CD14-positive monocyte (primary cell): ENCODE measurements around the gene LY86. TPM values are rescaled to one million over a fixed set of nuclear protein-coding genes. Genes with fewer than 3 reads are reported as not detected.

Experiments used
- DNase-seq, 3 donors: peaks; one replicate each; pipeline ENCODE4 v3.0.0-alpha.2; 2011 to 2022
- H2AFZ ChIP-seq: 2 replicates; pipeline ENCODE4 v1.6.0; 2012; ENCODE audit warnings: mild to moderate bottlenecking, low read depth, low read length, inconsistent platforms; ENCODE audit not compliant: insufficient read depth, poor library complexity, severe bottlenecking
- H3K27ac ChIP-seq, 2 donors: 1 replicate in 1 of 2; 2 replicates in 1 of 2; pipeline ENCODE4 v1.5.1; 2012 to 2013; ENCODE audit warnings: low read length in 2 of 2, control low read depth in 1 of 2, inconsistent platforms in 1 of 2, low read depth in 1 of 2, mild to moderate bottlenecking in 1 of 2
- H3K27me3 ChIP-seq, 2 donors: one replicate each; pipeline versions ENCODE4 v1.6.0 to v1.6.1; 2011 to 2013; ENCODE audit warnings: low read length in 2 of 2; ENCODE audit not compliant: control insufficient read depth in 2 of 2, insufficient read depth in 2 of 2
- H3K36me3 ChIP-seq, 2 donors: replicated peaks in 1 of 2; 1 replicate in 1 of 2; 2 replicates in 1 of 2; pipeline versions ENCODE4 v1.5.1 to v1.6.1; 2012 to 2013; ENCODE audit warnings: low read length in 2 of 2, control low read depth in 1 of 2, inconsistent platforms in 1 of 2, mild to moderate bottlenecking in 1 of 2; ENCODE audit not compliant: insufficient read depth in 2 of 2, control insufficient read depth in 1 of 2
- H3K4me1 ChIP-seq, 2 donors: 1 replicate in 1 of 2; 2 replicates in 1 of 2; pipeline versions ENCODE4 v1.5.1 to v1.6.1; 2012 to 2013; ENCODE audit warnings: low read length in 2 of 2, control low read depth in 1 of 2, inconsistent platforms in 1 of 2, mild to moderate bottlenecking in 1 of 2, moderate library complexity in 1 of 2; ENCODE audit not compliant: insufficient read depth in 2 of 2, control insufficient read depth in 1 of 2
- H3K4me2 ChIP-seq: replicated peaks from 2 replicates; pipeline ENCODE3; 2012; ENCODE audit warnings: low read length, moderate library complexity, mild to moderate bottlenecking; ENCODE audit not compliant: poor library complexity, severe bottlenecking; ENCODE audit errors: extremely low read depth
- H3K4me3 ChIP-seq, 3 experiments: fragments of 200-600 bp in 1 of 3; sonication (generic) in 1 of 3; replicated peaks in 1 of 3; 1 replicate in 2 of 3; 2 replicates in 1 of 3; pipeline ENCODE4 v1.5.1; 2011 to 2013; ENCODE audit warnings: low read length in 3 of 3, mild to moderate bottlenecking in 3 of 3, control low read depth in 2 of 3, low read depth in 2 of 3, inconsistent platforms in 1 of 3, moderate library complexity in 1 of 3
- H3K79me2 ChIP-seq: 2 replicates; pipeline ENCODE4 v1.6.0; 2012; ENCODE audit warnings: mild to moderate bottlenecking, control low read depth, inconsistent platforms, low read length, moderate library complexity; ENCODE audit not compliant: insufficient read depth
- H3K9ac ChIP-seq: 2 replicates; pipeline ENCODE4 v1.6.0; 2017; ENCODE audit warnings: low read length, mild to moderate bottlenecking; ENCODE audit not compliant: insufficient read depth, poor library complexity, severe bottlenecking
- H3K9me3 ChIP-seq, 2 donors: replicated peaks in 1 of 2; 1 replicate in 1 of 2; 2 replicates in 1 of 2; pipeline versions ENCODE4 v1.5.1 to v1.6.1; 2012 to 2013; ENCODE audit warnings: low read length in 2 of 2, control low read depth in 1 of 2; ENCODE audit not compliant: control insufficient read depth in 1 of 2, insufficient read depth in 1 of 2
- H4K20me1 ChIP-seq: 2 replicates; pipeline ENCODE4 v1.6.0; 2012; ENCODE audit warnings: mild to moderate bottlenecking, low read length, control low read depth, moderate library complexity; ENCODE audit not compliant: insufficient read depth
- H3K27ac Mint-ChIP-seq, 7 donors: one replicate each; pipeline ENCODE4 v1.8.0; 2020; ENCODE audit warnings: mild to moderate bottlenecking in 7 of 7, mixed read lengths in 7 of 7, moderate library complexity in 6 of 7, inconsistent platforms in 2 of 7
- H3K27me3 Mint-ChIP-seq, 3 donors: one replicate each; pipeline ENCODE4 v1.8.0; 2021 to 2022; ENCODE audit warnings: low read depth in 3 of 3, mild to moderate bottlenecking in 3 of 3, mixed read lengths in 3 of 3, moderate library complexity in 3 of 3, inconsistent platforms in 1 of 3
- H3K36me3 Mint-ChIP-seq, 2 donors: one replicate each; pipeline ENCODE4 v1.8.0; 2020; ENCODE audit warnings: mixed read lengths in 2 of 2, inconsistent platforms in 1 of 2, mild to moderate bottlenecking in 1 of 2
- H3K4me1 Mint-ChIP-seq: one replicate; pipeline ENCODE4 v1.8.0; 2020; ENCODE audit warnings: mild to moderate bottlenecking, mixed read lengths
- H3K4me3 Mint-ChIP-seq, 2 donors: one replicate each; pipeline ENCODE4 v1.8.0; 2020; ENCODE audit warnings: mild to moderate bottlenecking in 2 of 2, mixed read lengths in 2 of 2, moderate library complexity in 1 of 2
- H3K9me3 Mint-ChIP-seq, 7 donors: one replicate each; pipeline ENCODE4 v1.8.0; 2020 to 2022; ENCODE audit warnings: mixed read lengths in 7 of 7, mild to moderate bottlenecking in 6 of 7, moderate library complexity in 6 of 7, inconsistent platforms in 2 of 7
- CTCF ChIP-seq: fragments of 200-600 bp; IDR thresholded peaks from one replicate; pipeline ENCODE4 v1.8.0; 2022; ENCODE audit warnings: antibody characterized with exemption, mild to moderate bottlenecking
- WGBS: methylation state at CpG from one replicate; pipeline ENCODE4 v1.1.5; 2013; ENCODE audit warnings: missing lambda C conversion rate; ENCODE audit not compliant: insufficient coverage; 5-methylcytosine and 5-hydroxymethylcytosine counted together
- intact Hi-C, 2 donors: fragments of 100-400 bp; cut with micrococcal nuclease; formaldehyde crosslinking; loops; one replicate each; pipeline versions ENCODE4 v1.15.0 to v1.15.1; 2023
- polyA plus RNA-seq, 3 donors: library from polyadenylated mRNA; depleted of rRNA in 1 of 3; unstranded in 2 of 3; stranded (reverse) in 1 of 3; fragments of 300-500 nt in 2 of 3; fragments of >200 nt in 1 of 3; fragmentation: Illumina TruSeq in 2 of 3; gene quantifications; 1 replicate in 2 of 3; 2 replicates in 1 of 3; pipeline ENCODE4 v1.2.3, GENCODE V29; 2012 to 2021

The LY86 gene
- polyA plus RNA-seq, 3 donors, result 166 to 609 (median 454) TPM

- H3K9me3 ChIP-seq, result peaks cover 4 to 8% of the 10 kb centered on the region in 2 donors
- Mint-ChIP-seq H3K27ac (peak overlapping the region; percentile 75 to 96 (median 86)), H3K4me1 (peaks cover 71% of the 10 kb centered on the region), H3K36me3 (peaks cover 0 to 14% of the 10 kb centered on the region in 2 donors), H3K27me3 (peaks cover 0 to 2% (median 0%) of the 10 kb centered on the region in 3 donors), H3K4me3 (peak overlapping the region in 1 of 2 donors; percentile 35), H3K9me3 (peaks cover 0 to 13% (median 9%) of the 10 kb centered on the region in 7 donors)
- no peak overlapping the region for H2AFZ ChIP-seq
- H3K4me3 ChIP-seq, result peak overlapping the region in 1 of 3 experiments; percentile 60
- peaks cover 70 to 78% of the 10 kb centered on the region in 2 donors for H3K4me1 ChIP-seq
- no peaks in the 10 kb centered on the region for H3K27me3 ChIP-seq
- intact Hi-C loops, result loop anchor here (5.0 to 10.0 kb wide), 3 partner anchors 33 to 395 kb away; no protein-coding TSS in a partner anchor
- no peaks in the 10 kb centered on the region for H3K79me2 ChIP-seq
- H3K4me2 ChIP-seq, result peak overlapping the region; percentile 68
- H3K9ac ChIP-seq, result no peak overlapping the region
- H4K20me1 ChIP-seq, result no peaks in the 10 kb centered on the region
- H3K36me3 ChIP-seq, result no peaks in the 10 kb centered on the region
- WGBS, result no CpG with 5 or more reads among the region's 2 CpGs
- peak in 2 of 3 donors; percentile 48 to 60 for DNase-seq
- H3K27ac ChIP-seq, result peak overlapping the region in 1 of 2 donors; percentile 78
- TF ChIP-seq CTCF, result no peak
Measured at GRCh38 chr6:6689400-6690143, 101.1 kb downstream of the LY86 start.

GRCh38 chr6:6690144-6690483, 101.6 kb downstream of the LY86 start:
- intact Hi-C loops, result loop anchor here (10.0 kb wide), 2 partner anchors 55 to 395 kb away; no protein-coding TSS in a partner anchor

More at GRCh38 chr6:6690144-6690483, 101.6 kb downstream of the LY86 start:
- Histone ChIP-seq H3K9ac (no peak overlapping the region), H3K9me3 (peaks cover 4 to 8% of the 10 kb centered on the region in 2 donors), H3K4me1 (peaks cover 75 to 78% of the 10 kb centered on the region in 2 donors), H4K20me1 (no peaks in the 10 kb centered on the region), H3K27me3 (no peaks in the 10 kb centered on the region), H3K4me3 (peak overlapping the region in 1 of 3 experiments; percentile 60), H2AFZ (no peak overlapping the region), H3K79me2 (no peaks in the 10 kb centered on the region), H3K36me3 (no peaks in the 10 kb centered on the region), H3K4me2 (no peak overlapping the region), H3K27ac (peak overlapping the region in 1 of 2 donors; percentile 78)
- 100% methylated on average over 2 of the region's 2 CpGs for WGBS
- Mint-ChIP-seq H3K27me3 (peaks cover 0 to 2% (median 0%) of the 10 kb centered on the region in 3 donors), H3K4me3 (no peak overlapping the region), H3K4me1 (peaks cover 72% of the 10 kb centered on the region), H3K9me3 (peaks cover 0 to 13% (median 9%) of the 10 kb centered on the region in 7 donors), H3K27ac (peak overlapping the region in 6 of 7 donors; percentile 75 to 96 (median 86)), H3K36me3 (peaks cover 0 to 14% of the 10 kb centered on the region in 2 donors)
- no peak for TF ChIP-seq CTCF
- no peak for DNase-seq
